Keratinocyte (primary cell): Measurements from ENCODE around the gene CACNA1C. TPM values are rescaled to one million over a fixed set of nuclear protein-coding genes. Genes with fewer than 3 reads are reported as not detected.

ENCODE experiments used
- DNase-seq: peaks from one replicate; pipeline ENCODE4 v3.0.0-alpha.2; 2011; ENCODE audit warnings: low read depth, missing footprints, low spot score
- FAIRE-seq: peaks from 2 replicates; lab custom pipeline; 2011; peaks lifted over from hg19 to GRCh38; lab: Jason Lieb, UNC
- H2AFZ ChIP-seq: 2 replicates; pipeline ENCODE4 v1.6.0; 2012; ENCODE audit warnings: low read length, control low read depth, inconsistent platforms; ENCODE audit not compliant: control insufficient read depth
- H3K27ac ChIP-seq: 2 replicates; pipeline ENCODE4 v1.5.1; 2011; ENCODE audit warnings: low read length; ENCODE audit not compliant: control insufficient read depth, insufficient read depth
- H3K27me3 ChIP-seq: 3 replicates; pipeline ENCODE4 v1.6.0; 2011; ENCODE audit warnings: low read length; ENCODE audit not compliant: control insufficient read depth, insufficient read depth; ENCODE audit errors: extremely low read depth
- H3K36me3 ChIP-seq, 2 experiments: 2 replicates in 1 of 2; 3 replicates in 1 of 2; pipeline ENCODE4 v1.5.1; 2011; ENCODE audit warnings: low read length in 2 of 2, mild to moderate bottlenecking in 1 of 2; ENCODE audit not compliant: control insufficient read depth in 2 of 2, insufficient read depth in 2 of 2; ENCODE audit errors: extremely low read depth in 1 of 2
- H3K4me1 ChIP-seq: 3 replicates; pipeline ENCODE4 v1.5.1; 2011; ENCODE audit warnings: low read length; ENCODE audit not compliant: control insufficient read depth, insufficient read depth; ENCODE audit errors: extremely low read depth
- H3K4me2 ChIP-seq: 3 replicates; pipeline ENCODE4 v1.6.0; 2011; ENCODE audit warnings: low read depth, low read length; ENCODE audit not compliant: control insufficient read depth, insufficient read depth; ENCODE audit errors: extremely low read depth
- H3K4me3 ChIP-seq, 3 experiments: fragments of 200-600 bp in 1 of 3; sonication (generic) in 1 of 3; 2 replicates in 2 of 3; 3 replicates in 1 of 3; pipeline ENCODE4 v1.5.1; 2011 to 2016; ENCODE audit warnings: low read length in 3 of 3, mild to moderate bottlenecking in 3 of 3, control low read depth in 2 of 3, inconsistent platforms in 1 of 3, low read depth in 1 of 3, mixed read lengths in 1 of 3, mixed run types in 1 of 3, moderate library complexity in 1 of 3; ENCODE audit not compliant: control insufficient read depth in 2 of 3, insufficient read depth in 2 of 3; ENCODE audit errors: extremely low read depth in 1 of 3
- H3K79me2 ChIP-seq: 2 replicates; pipeline ENCODE4 v1.6.0; 2012; ENCODE audit warnings: low read length; ENCODE audit not compliant: control insufficient read depth, insufficient read depth
- H3K9ac ChIP-seq: 3 replicates; pipeline ENCODE4 v1.6.0; 2011; ENCODE audit warnings: low read length; ENCODE audit not compliant: control insufficient read depth, insufficient read depth; ENCODE audit errors: extremely low read depth
- H3K9me1 ChIP-seq: 3 replicates; pipeline ENCODE4 v1.6.0; 2011; ENCODE audit warnings: low read length; ENCODE audit not compliant: control insufficient read depth, insufficient read depth; ENCODE audit errors: extremely low read depth
- H3K9me3 ChIP-seq: 2 replicates; pipeline ENCODE4 v1.5.1; 2012; ENCODE audit warnings: low read depth, low read length; ENCODE audit not compliant: control insufficient read depth
- H4K20me1 ChIP-seq: 3 replicates; pipeline ENCODE4 v1.6.0; 2011; ENCODE audit warnings: low read length; ENCODE audit not compliant: control insufficient read depth, insufficient read depth; ENCODE audit errors: extremely low read depth
- CTCF ChIP-seq, 3 experiments: IDR thresholded peaks in 1 of 3; conservative IDR thresholded peaks in 1 of 3; optimal IDR thresholded peaks in 1 of 3; 2 replicates in 2 of 3; 3 replicates in 1 of 3; pipeline versions ENCODE3 to v1.5.1; 2011; ENCODE audit warnings: low read length in 3 of 3, mild to moderate bottlenecking in 3 of 3, moderate library complexity in 2 of 3, control low read depth in 1 of 3, inconsistent platforms in 1 of 3; ENCODE audit not compliant: insufficient read depth in 2 of 3; ENCODE audit errors: extremely low read depth in 1 of 3
- EZH2 ChIP-seq: IDR thresholded peaks from one replicate; pipeline ENCODE4 v1.6.1; 2012; ENCODE audit warnings: inconsistent platforms, mild to moderate bottlenecking, low read length, moderate library complexity
- dilution Hi-C: fragments of 300-500 bp; cut with MboI; formaldehyde crosslinking; loops from one replicate; pipeline ENCODE4 v1.7.0; 2020; ENCODE audit warnings: low sequenced_read_pairs; ENCODE audit not compliant: extremely low pct_ligation_motif_present
- polyA plus RNA-seq, 5 experiments: library from polyadenylated mRNA; depleted of rRNA in 3 of 5; stranded (reverse) in 3 of 5; stranded (forward) in 1 of 5; unstranded in 1 of 5; fragments of >200 nt; gene quantifications; 1 replicate in 1 of 5; 2 replicates in 3 of 5; 3 replicates in 1 of 5; pipeline versions ENCODE4 v1.2.1 to v1.2.3, GENCODE V29; 2011 to 2012; ENCODE audit warnings: missing spikeins in 2 of 5, low read depth in 1 of 5, low replicate concordance in 1 of 5

CACNA1C gene
- polyA plus RNA-seq, 1 donor (not counting 4 experiments of a cell fraction or from before 2014, with no cell fraction given), result not detected

- FAIRE-seq (no peak), DNase-seq (no peak)
- no peaks in the 10 kb centered on the region for H3K36me3 ChIP-seq
- H3K27ac ChIP-seq, result no peak overlapping the region
- H3K4me2 ChIP-seq, result no peak overlapping the region
- no peaks in the 10 kb centered on the region for H3K9me1 ChIP-seq
- H4K20me1 ChIP-seq, result no peaks in the 10 kb centered on the region
- no peak for TF ChIP-seq EZH2
- TF ChIP-seq CTCF (optimal IDR thresholded peaks at IDR 0.05 in 1 of 3, IDR thresholded peaks at IDR 0.05 in 1 of 3, conservative IDR thresholded peaks at IDR 0.05 in 1 of 3; ENCODE audit: extremely low read depth in 1 of 3, insufficient read depth in 2 of 3, low read length in 3 of 3), result no peak
- H2AFZ ChIP-seq, result no peak overlapping the region
- H3K79me2 ChIP-seq, result no peaks in the 10 kb centered on the region
- no peak overlapping the region for H3K9ac ChIP-seq
- no peaks in the 10 kb centered on the region for H3K27me3 ChIP-seq
- H3K4me1 ChIP-seq, result no peaks in the 10 kb centered on the region
- H3K9me3 ChIP-seq, result no peaks in the 10 kb centered on the region
- dilution Hi-C loops, result no loop called here
- no peak overlapping the region for H3K4me3 ChIP-seq
These were observed 430.9 kb downstream of the CACNA1C start for GRCh38 chr12:2483713-2484112.

- Histone ChIP-seq H3K4me3 (no peak overlapping the region), H3K27me3 (no peaks in the 10 kb centered on the region), H3K79me2 (no peaks in the 10 kb centered on the region), H3K9me1 (no peaks in the 10 kb centered on the region), H3K27ac (no peak overlapping the region), H4K20me1 (no peaks in the 10 kb centered on the region), H3K4me1 (no peaks in the 10 kb centered on the region), H2AFZ (no peak overlapping the region), H3K4me2 (no peak overlapping the region), H3K9me3 (no peaks in the 10 kb centered on the region), H3K9ac (no peak overlapping the region), H3K36me3 (no peaks in the 10 kb centered on the region)
- no peak for FAIRE-seq
- DNase-seq, result no peak
- TF ChIP-seq CTCF (optimal IDR thresholded peaks at IDR 0.05 in 1 of 3, IDR thresholded peaks at IDR 0.05 in 1 of 3, conservative IDR thresholded peaks at IDR 0.05 in 1 of 3; ENCODE audit: extremely low read depth in 1 of 3, insufficient read depth in 2 of 3, low read length in 3 of 3), result no peak
- TF ChIP-seq EZH2, result no peak
- dilution Hi-C loops, result no loop called here
These were observed 431.5 kb downstream of the CACNA1C start for GRCh38 chr12:2484141-2484776.
